Psoas muscle (tissue), 8 donors: ENCODE measurements around the gene RAB30. TPM values are rescaled to one million over a fixed set of nuclear protein-coding genes. Genes with fewer than 3 reads are reported as not detected.
A peak's percentile ranks its signal among the peaks of the same experiment; 100 is the strongest.

Source experiments
- ATAC-seq, 4 donors: fragments of 200-7000 bp; cut with Tn5 transposase; one replicate each; pipeline ENCODE4 v1.9.1; 2020; ENCODE audit warnings: moderate library complexity in 3 of 4, mild to moderate bottlenecking in 2 of 4
- DNase-seq, 2 donors: peaks; one replicate each; pipeline ENCODE4 v3.0.0-alpha.2; 2020
- H3K27ac ChIP-seq: fragments of 200-600 bp; one replicate; pipeline ENCODE4 v1.8.0; 2022
- H3K27me3 ChIP-seq, 3 donors: fragments of 200-600 bp in 1 of 3; one replicate each; pipeline versions ENCODE4 v1.6.1 to v1.8.0; 2013 to 2022; ENCODE audit warnings: low read length in 2 of 3, mild to moderate bottlenecking in 2 of 3, moderate library complexity in 1 of 3; ENCODE audit not compliant: insufficient read depth in 3 of 3
- H3K36me3 ChIP-seq, 2 donors: fragments of 200-600 bp in 1 of 2; one replicate each; pipeline versions ENCODE4 v1.6.1 to v1.8.0; 2013 to 2022; ENCODE audit warnings: low read depth in 1 of 2, mild to moderate bottlenecking in 1 of 2, moderate library complexity in 1 of 2; ENCODE audit not compliant: insufficient read depth in 1 of 2
- H3K4me1 ChIP-seq: fragments of 200-600 bp; one replicate; pipeline ENCODE4 v1.8.0; 2022
- H3K4me3 ChIP-seq: fragments of 200-600 bp; one replicate; pipeline ENCODE4 v1.8.0; 2022; ENCODE audit warnings: mild to moderate bottlenecking
- H3K9me3 ChIP-seq: fragments of 200-600 bp; one replicate; pipeline ENCODE4 v1.8.0; 2022
- CTCF ChIP-seq: fragments of 200-600 bp; IDR thresholded peaks from one replicate; pipeline ENCODE4 v1.8.0; 2022; ENCODE audit warnings: antibody characterized with exemption
- WGBS, 3 donors: extraction: QIAGEN DNeasy Blood & Tissue Kit; methylation state at CpG; one replicate each; pipeline versions ENCODE4 v1.1.6 to v1.1.7; 2013; 5-methylcytosine and 5-hydroxymethylcytosine counted together
- intact Hi-C, 2 donors: fragments of 100-400 bp; cut with DNase I; formaldehyde crosslinking; loops; one replicate each; pipeline versions ENCODE4 v1.11.0 to v1.14.2; 2022
- polyA plus RNA-seq, 3 donors: library from polyadenylated mRNA; stranded (reverse); fragments of 200-250 nt; gene quantifications; one replicate each; pipeline ENCODE4 v1.2.3, GENCODE V29; 2013
- total RNA-seq, 4 donors: library from RNA; stranded (reverse); fragmentation: NEBNext Ultra II Directional in 2 of 4; extraction: Animal tissue kit (Norgen Biotek cat#: 25700) in 2 of 4; gene quantifications; one replicate each; pipeline versions ENCODE4 v1.2.1 to v1.2.4, GENCODE V29; 2021 to 2023
- donor health status: healthy with polysubstance abuse.
- donor health status: DM: no; HTN: no; CAD: no; lungs with moderate emphysema.
- donor health status: Bipolar disorder and iron deficiency.
- donor health status: healthy.
- donor health status: DM: yes; HTN: yes; CAD: no.
- donor health status: DM: no; HTN: no; CAD: no.
- donor health status: DM: no; HTN: no; CAD: no.
- donor health status: DM: yes; HTN: yes; CAD: no.

RAB30 gene
- total and polyA plus RNA-seq, 7 donors, result 3.4 to 89.7 (median 21.5) TPM

DNA sequence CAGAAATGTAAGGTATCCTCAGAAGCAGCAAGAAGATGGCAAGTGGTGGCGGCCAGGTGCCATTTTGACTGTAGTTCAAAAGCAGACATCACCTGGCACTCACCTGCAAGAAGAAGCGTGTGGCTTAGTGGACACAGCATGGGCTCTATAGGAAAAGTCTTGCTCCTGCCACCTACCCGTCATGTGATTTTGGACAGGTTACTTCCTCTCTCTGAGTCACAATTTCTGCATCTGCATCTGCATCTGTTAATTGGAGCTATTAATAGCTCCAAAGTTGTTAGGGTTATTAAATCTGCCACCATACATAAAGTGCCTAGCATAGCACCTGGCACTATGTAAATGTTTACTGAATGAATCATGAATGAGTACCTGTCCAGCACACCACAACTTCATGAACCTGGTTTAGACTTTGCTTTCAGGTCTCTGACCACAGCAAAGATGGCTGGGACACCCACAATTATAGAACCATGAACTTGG, 16.8 kb downstream of the RAB30 start:
- Histone ChIP-seq H3K4me1 (peaks cover 69% of the 10 kb centered on the region), H3K9me3 (no peaks in the 10 kb centered on the region), H3K36me3 (no peaks in the 10 kb centered on the region), H3K4me3 (no peak overlapping the region), H3K27ac (peak overlapping the region; percentile 26), H3K27me3 (no peaks in the 10 kb centered on the region)
- 92 to 98% (median 96%) methylated on average over 3 of the region's 3 CpGs for WGBS, 3 donors
- TF ChIP-seq CTCF, result no peak
- intact Hi-C loops, result loop anchor here in 1 of 2 donors (2.0 kb wide), 1 partner anchor 14 kb away; no protein-coding TSS in a partner anchor
- DNase-seq, result no peak
- ATAC-seq, result no peak

DNA sequence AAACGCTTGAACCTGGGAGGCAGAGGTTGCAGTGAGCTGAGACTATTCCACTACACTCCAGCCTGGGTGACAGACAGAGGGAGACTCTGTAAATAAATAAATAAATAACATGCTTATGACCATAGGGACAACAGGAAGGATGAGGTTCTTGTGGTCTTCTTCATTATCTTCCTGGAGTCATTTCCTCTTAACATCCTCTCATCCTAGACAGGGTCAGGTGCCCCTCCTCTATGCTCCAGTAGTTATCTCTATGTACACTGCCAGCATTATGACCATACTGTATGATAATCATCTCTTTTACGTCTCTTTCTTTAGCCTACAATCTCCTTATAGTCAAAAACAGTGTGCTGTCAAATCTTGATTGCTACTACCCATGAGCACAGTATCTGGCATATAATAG, 17.7 kb downstream of the RAB30 start:
- intact Hi-C loops, result loop anchor here in 1 of 2 donors (2.0 kb wide), 1 partner anchor 15 kb away; no protein-coding TSS in a partner anchor
- Histone ChIP-seq H3K27ac (peak overlapping the region; percentile 78), H3K27me3 (no peaks in the 10 kb centered on the region), H3K9me3 (no peaks in the 10 kb centered on the region), H3K4me1 (peaks cover 69% of the 10 kb centered on the region), H3K36me3 (no peaks in the 10 kb centered on the region), H3K4me3 (no peak overlapping the region)
- WGBS, 3 donors, result 69 to 84% (median 75%) methylated on average over 2 of the region's 2 CpGs
- DNase-seq, result no peak
- no peak for ATAC-seq
- TF ChIP-seq CTCF, result no peak

DNA sequence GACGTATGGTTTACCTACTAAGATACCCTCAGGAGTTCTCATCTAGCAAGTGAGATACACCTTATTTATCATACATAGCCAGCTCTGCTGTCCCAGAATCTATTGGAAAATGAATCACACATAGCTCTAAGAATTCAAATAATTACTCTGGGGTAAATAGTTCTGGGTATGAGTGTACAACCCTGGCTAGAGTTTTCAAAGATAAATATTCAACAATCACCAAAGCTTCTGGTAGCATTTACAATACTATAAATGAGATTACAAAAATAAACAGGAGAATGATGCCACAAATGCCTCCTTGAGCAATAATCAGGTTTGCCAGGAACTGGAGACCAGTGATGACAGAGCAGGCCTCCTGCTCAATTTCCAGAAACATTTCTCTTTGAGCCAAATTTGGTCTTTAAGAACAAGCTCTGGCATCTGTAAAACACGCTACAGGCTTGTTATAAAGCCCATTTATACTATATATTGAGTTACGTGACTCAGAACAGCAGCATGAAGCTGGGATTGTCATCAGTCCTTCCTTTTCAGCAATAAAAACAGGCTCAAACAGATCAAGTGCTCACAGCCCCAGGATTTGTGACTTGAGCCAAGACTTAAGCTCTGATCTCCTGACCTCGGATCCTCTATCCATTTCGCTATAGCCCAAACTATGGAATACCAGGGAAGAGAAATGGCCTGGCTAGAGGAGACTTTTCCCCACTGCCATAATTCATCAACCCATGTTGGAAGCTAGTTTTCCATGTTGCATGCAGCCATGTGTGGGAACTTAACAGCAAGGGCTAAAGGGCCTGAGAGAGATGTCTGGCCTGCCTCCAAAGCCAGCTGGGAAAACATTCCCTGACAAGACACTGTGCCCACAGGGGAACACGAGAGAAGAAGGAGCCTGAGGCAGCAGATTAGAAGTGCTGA, 19.7 kb downstream of the RAB30 start:
- H3K4me1 ChIP-seq, result peaks cover 69% of the 10 kb centered on the region
- no peaks in the 10 kb centered on the region for H3K27me3 ChIP-seq
- no peak overlapping the region for H3K4me3 ChIP-seq
- peak overlapping the region; percentile 78 for H3K27ac ChIP-seq
- DNase-seq, result peak in 1 of 2 donors; percentile 45
- peak; percentile 68 to 82 (median 78) for ATAC-seq
- TF ChIP-seq CTCF, result no peak
- WGBS, 3 donors, result 19 to 25% (median 19%) methylated on average over 6 of the region's 6 CpGs
- intact Hi-C loops, result no loop called here
- H3K36me3 ChIP-seq, result no peaks in the 10 kb centered on the region
- no peaks in the 10 kb centered on the region for H3K9me3 ChIP-seq

DNA sequence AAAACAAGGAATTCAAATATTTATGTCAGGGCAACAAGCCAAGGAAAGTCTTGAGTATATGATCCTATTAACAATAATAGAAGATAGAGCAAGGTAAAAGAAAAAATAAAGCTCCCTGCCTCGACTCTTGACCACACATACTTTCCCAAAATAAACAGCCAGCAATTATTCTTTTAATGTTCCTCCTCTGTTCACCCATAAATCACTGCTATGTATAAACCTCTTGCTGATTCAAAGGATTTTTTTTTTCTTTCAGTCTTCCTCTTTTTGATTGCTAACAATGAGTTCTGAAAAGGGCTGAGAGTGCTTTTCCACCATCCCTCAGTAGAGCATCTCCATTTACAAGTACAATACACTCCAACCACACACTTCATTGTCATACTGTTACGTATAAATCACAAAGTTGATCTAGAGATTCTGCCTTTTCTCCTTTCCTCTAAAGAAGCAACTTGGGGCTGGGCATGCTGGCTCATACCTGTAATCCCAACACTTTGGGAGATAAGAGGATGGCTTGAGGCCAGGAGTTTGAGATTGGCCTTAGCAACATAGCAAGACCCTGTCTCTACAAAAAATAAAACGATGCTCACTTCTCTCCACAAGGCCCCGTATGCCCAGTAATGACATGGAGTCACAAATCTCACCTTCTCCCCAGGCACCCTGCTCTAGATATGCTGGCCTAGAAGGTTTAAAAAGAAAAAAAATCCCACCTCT, 24.0 kb downstream of the RAB30 start:
- Histone ChIP-seq H3K9me3 (no peaks in the 10 kb centered on the region), H3K36me3 (no peaks in the 10 kb centered on the region), H3K27ac (peak overlapping the region; percentile 39), H3K4me3 (no peak overlapping the region), H3K27me3 (no peaks in the 10 kb centered on the region), H3K4me1 (peaks cover 59% of the 10 kb centered on the region)
- 66 to 69% (median 68%) methylated on average over 4 of the region's 4 CpGs for WGBS, 3 donors
- DNase-seq (no peak), ATAC-seq (no peak)
- intact Hi-C loops, result no loop called here
- no peak for TF ChIP-seq CTCF
